ENCODE results near the gene MBD3. TPM values are rescaled to one million over a fixed set of nuclear protein-coding genes. Genes with fewer than 3 reads are reported as not detected.

The MBD3 gene
- total and polyA plus RNA-seq, 2 experiments from 2014 or later: 66.6 to 84.5 TPM

GRCh38 chr19:1624458-1624857 is 31.8 kb upstream of the MBD3 start:
- no peak overlapping the region for H3K27ac ChIP-seq
- TF ChIP-seq EZH2 (IDR thresholded peaks at IDR 0.05; ENCODE audit: borderline replicate concordance): no peak
- TF ChIP-seq CTCF (IDR thresholded peaks at IDR 0.05; ENCODE audit: poor library complexity): peak; percentile 57
- TF ChIP-seq EZH2phosphoT487 (IDR thresholded peaks at IDR 0.05; ENCODE audit: low read depth, severe bottlenecking, unreplicated experiment): no peak
- H3K4me2 ChIP-seq: no peak overlapping the region
- no peaks in the 10 kb centered on the region for H3K27me3 ChIP-seq
- no peak overlapping the region for H2AFZ ChIP-seq
- no peaks in the 10 kb centered on the region for H3K4me1 ChIP-seq (ENCODE audit: insufficient read depth)
- no peaks in the 10 kb centered on the region for H4K20me1 ChIP-seq (ENCODE audit: insufficient read depth, poor library complexity, severe bottlenecking)
- peaks cover 2% of the 10 kb centered on the region for H3K79me2 ChIP-seq
- no peaks in the 10 kb centered on the region for H3K36me3 ChIP-seq (replicated peaks; ENCODE audit: insufficient read depth, low read depth)
- no peak overlapping the region for H3K4me3 ChIP-seq
- peak; percentile 64 for DNase-seq (ENCODE audit: low spot score)
- no peaks in the 10 kb centered on the region for H3K9me3 ChIP-seq (ENCODE audit: low read depth)
- H3K9me2 ChIP-seq (replicated peaks; ENCODE audit: insufficient read depth): no peaks in the 10 kb centered on the region
- 83% methylated on average over 23 of the region's 23 CpGs for WGBS (ENCODE audit: low lambda C conversion rate, missing lambda C conversion rate)

- Histone ChIP-seq H3K4me1 (ENCODE audit: insufficient read depth) (no peaks in the 10 kb centered on the region), H3K27ac (no peak overlapping the region), H3K36me3 (replicated peaks; ENCODE audit: insufficient read depth, low read depth) (no peaks in the 10 kb centered on the region), H3K9me2 (replicated peaks; ENCODE audit: insufficient read depth) (no peaks in the 10 kb centered on the region), H3K27me3 (no peaks in the 10 kb centered on the region), H3K4me3 (no peak overlapping the region), H3K79me2 (no peaks in the 10 kb centered on the region), H3K4me2 (no peak overlapping the region), H2AFZ (no peak overlapping the region), H3K9me3 (ENCODE audit: low read depth) (no peaks in the 10 kb centered on the region), H4K20me1 (ENCODE audit: insufficient read depth, poor library complexity, severe bottlenecking) (no peaks in the 10 kb centered on the region)
- TF ChIP-seq EZH2phosphoT487 (IDR thresholded peaks at IDR 0.05; ENCODE audit: low read depth, severe bottlenecking, unreplicated experiment): no peak
- TF ChIP-seq CTCF (IDR thresholded peaks at IDR 0.05; ENCODE audit: poor library complexity): no peak
- TF ChIP-seq EZH2 (IDR thresholded peaks at IDR 0.05; ENCODE audit: borderline replicate concordance): no peak
- 81% methylated on average over 5 of the region's 5 CpGs for WGBS (ENCODE audit: low lambda C conversion rate, missing lambda C conversion rate)
- no peak for DNase-seq (ENCODE audit: low spot score)
These were observed 29.9 kb upstream of the MBD3 start for GRCh38 chr19:1622541-1622940.

DNA sequence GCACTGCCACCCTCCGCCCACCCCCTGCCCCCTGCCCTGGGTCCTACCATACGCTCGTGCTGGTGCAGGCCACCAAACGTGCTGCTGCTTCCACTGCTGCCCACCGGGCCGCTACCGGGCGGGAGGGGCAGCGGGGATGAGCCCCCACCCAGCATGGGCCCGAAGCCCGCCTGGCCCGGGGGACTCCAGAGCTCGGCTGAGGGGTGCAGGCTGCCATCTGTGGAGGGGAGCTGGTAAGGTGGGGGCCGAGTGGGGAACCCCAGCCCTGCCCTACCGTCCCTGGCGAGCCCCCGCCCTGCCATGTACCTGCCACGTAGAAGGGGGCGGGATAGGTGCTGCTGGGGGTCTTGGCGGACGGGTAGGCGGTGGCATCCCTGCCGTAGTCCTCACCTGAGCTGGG is 29.3 kb upstream of the MBD3 start:
- H3K79me2 ChIP-seq: no peaks in the 10 kb centered on the region
- H3K9me2 ChIP-seq (replicated peaks; ENCODE audit: insufficient read depth): no peaks in the 10 kb centered on the region
- no peak overlapping the region for H3K4me3 ChIP-seq
- no peak overlapping the region for H2AFZ ChIP-seq
- no peak overlapping the region for H3K4me2 ChIP-seq
- no peak overlapping the region for H3K27ac ChIP-seq
- DNase-seq (ENCODE audit: low spot score): no peak
- no peaks in the 10 kb centered on the region for H3K27me3 ChIP-seq
- no peaks in the 10 kb centered on the region for H4K20me1 ChIP-seq (ENCODE audit: insufficient read depth, poor library complexity, severe bottlenecking)
- TF ChIP-seq CTCF (IDR thresholded peaks at IDR 0.05; ENCODE audit: poor library complexity): no peak
- no peak for TF ChIP-seq EZH2phosphoT487 (IDR thresholded peaks at IDR 0.05; ENCODE audit: low read depth, severe bottlenecking, unreplicated experiment)
- no peak for TF ChIP-seq EZH2 (IDR thresholded peaks at IDR 0.05; ENCODE audit: borderline replicate concordance)
- 93% methylated on average over 12 of the region's 23 CpGs for WGBS (ENCODE audit: low lambda C conversion rate, missing lambda C conversion rate)
- H3K36me3 ChIP-seq (replicated peaks; ENCODE audit: insufficient read depth, low read depth): no peaks in the 10 kb centered on the region
- H3K4me1 ChIP-seq (ENCODE audit: insufficient read depth): no peaks in the 10 kb centered on the region
- no peaks in the 10 kb centered on the region for H3K9me3 ChIP-seq (ENCODE audit: low read depth)

DNA sequence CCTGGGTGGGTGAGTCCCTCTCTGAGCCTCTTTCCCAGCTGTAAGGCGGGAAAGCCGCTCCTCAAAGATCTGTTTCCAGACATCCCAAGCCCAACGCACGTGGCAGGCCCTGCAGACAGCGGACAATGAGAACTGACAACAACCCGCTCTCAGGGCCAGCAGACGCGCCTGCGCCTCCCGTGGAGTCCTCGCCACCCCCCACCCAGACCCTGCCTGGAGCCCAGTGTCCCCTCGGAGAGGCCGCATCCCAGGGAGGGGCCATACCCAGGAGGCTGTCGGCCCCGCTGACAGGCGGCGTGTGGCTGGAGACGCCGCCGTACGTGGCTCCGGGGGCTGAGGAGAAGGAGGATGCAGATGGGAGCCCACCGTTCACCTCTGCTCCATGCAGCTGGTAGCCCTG is 28.9 kb upstream of the MBD3 start:
- 97% methylated on average over 18 of the region's 23 CpGs for WGBS (ENCODE audit: low lambda C conversion rate, missing lambda C conversion rate)
- H4K20me1 ChIP-seq (ENCODE audit: insufficient read depth, poor library complexity, severe bottlenecking): peaks cover 3% of the 10 kb centered on the region
- no peak for DNase-seq (ENCODE audit: low spot score)
- no peaks in the 10 kb centered on the region for H3K9me3 ChIP-seq (ENCODE audit: low read depth)
- no peaks in the 10 kb centered on the region for H3K9me2 ChIP-seq (replicated peaks; ENCODE audit: insufficient read depth)
- no peaks in the 10 kb centered on the region for H3K27me3 ChIP-seq
- no peak overlapping the region for H3K27ac ChIP-seq
- H3K4me1 ChIP-seq (ENCODE audit: insufficient read depth): no peaks in the 10 kb centered on the region
- no peak overlapping the region for H2AFZ ChIP-seq
- no peak overlapping the region for H3K4me3 ChIP-seq
- no peak for TF ChIP-seq EZH2 (IDR thresholded peaks at IDR 0.05; ENCODE audit: borderline replicate concordance)
- no peaks in the 10 kb centered on the region for H3K36me3 ChIP-seq (replicated peaks; ENCODE audit: insufficient read depth, low read depth)
- no peak overlapping the region for H3K4me2 ChIP-seq
- no peaks in the 10 kb centered on the region for H3K79me2 ChIP-seq
